Suppressor macrophage treated with lipopolysaccharide for 1 hour (primary cell): ENCODE measurements around the gene HLA-G.
A peak's percentile ranks its signal among the peaks of the same experiment; 100 is the strongest.
"Not testable (repeated sequence)": the region's sequence is repeated elsewhere in the genome, so short reads cannot be mapped to it uniquely, and the experiment has no call there.

ENCODE experiments used
- DNase-seq, 3 donors: peaks; one replicate each; pipeline ENCODE4 v3.0.0-alpha.2; 2020 to 2022

The HLA-G gene

DNA sequence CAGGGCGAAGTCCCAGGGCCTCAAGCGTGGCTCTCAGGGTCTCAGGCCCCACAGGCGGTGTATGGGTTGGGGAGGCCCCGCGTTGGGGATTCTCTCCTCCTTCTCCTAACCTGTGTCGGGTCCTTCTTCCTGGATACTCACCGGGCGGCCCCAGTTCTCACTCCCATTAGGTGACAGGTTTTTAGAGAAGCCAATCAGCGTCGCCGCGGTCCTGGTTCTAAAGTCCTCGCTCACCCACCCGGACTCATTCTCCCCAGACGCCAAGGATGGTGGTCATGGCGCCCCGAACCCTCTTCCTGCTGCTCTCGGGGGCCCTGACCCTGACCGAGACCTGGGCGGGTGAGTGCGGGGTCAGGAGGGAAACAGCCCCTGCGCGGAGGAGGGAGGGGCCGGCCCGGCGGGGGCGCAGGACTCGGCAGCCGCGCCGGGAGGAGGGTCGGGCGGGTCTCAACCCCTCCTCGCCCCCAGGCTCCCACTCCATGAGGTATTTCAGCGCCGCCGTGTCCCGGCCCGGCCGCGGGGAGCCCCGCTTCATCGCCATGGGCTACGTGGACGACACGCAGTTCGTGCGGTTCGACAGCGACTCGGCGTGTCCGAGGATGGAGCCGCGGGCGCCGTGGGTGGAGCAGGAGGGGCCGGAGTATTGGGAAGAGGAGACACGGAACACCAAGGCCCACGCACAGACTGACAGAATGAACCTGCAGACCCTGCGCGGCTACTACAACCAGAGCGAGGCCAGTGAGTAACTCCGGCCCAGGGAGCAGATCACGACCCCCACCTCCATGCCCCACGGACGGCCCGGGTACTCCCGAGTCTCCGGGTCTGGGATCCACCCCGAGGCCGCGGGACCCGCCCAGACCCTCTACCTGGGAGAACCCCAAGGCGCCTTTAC, at the start of gene HLA-G:
HLA-G (plus strand) TSS at position 247 of the 892 bp plus-strand sequence; CDS start at position 267, 20 bp downstream.
- DNase-seq, result peak in 2 of 3 donors; percentile 21 to 44

DNA sequence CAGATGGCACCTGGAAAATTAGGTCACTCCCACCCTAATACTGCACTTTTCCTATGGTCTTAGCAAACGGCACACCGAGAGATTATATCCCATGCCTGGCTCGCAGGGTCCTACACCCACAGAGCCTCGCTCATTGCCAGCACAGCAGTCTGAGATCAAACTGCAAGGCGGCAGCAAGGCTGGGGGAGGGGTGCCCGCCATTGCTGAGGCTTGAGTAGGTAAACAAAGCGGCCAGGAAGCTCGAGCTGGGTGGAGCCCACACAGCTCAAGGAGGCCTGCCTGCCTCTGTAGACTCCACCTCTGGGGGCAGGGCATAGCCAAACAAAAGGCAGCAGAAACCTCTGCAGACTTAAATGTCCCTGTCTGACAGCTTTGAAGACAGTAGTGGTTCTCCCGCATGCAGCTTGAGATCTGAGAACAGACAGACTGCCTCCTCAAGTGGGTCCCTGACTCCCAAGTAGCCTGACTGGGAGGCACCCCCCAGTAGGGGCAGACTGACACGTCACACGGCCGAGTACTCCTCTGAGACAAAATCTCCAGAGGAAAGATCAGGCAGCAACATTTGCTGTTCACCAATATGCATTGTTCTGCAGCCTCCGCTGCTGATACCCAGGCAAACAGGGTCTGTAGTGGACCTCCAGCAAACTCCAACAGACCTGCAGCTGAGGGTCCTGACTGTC, 47.5 kb upstream of the HLA-G start:
- DNase-seq, result not testable (repeated sequence)

DNA sequence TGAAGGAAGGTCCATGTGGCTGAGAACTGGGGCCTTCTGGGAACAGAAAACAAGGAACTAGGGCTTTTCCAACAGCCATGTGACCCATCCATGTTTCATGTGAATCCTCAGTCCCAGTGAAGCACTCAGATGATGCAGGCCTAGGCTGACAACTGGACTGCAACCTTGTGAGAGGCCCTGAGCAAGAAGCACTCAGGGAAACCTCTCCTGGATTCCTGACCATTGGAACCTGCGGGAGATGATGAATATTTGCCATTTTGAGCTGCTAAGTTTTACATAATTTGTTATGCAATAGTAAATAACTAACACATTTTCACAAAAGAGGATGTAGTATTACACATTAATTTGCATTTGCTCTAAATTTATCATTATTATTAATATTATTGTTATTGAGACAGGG, 38.4 kb upstream of the HLA-G start:
- peak; percentile 33 to 48 (median 38) for DNase-seq

DNA sequence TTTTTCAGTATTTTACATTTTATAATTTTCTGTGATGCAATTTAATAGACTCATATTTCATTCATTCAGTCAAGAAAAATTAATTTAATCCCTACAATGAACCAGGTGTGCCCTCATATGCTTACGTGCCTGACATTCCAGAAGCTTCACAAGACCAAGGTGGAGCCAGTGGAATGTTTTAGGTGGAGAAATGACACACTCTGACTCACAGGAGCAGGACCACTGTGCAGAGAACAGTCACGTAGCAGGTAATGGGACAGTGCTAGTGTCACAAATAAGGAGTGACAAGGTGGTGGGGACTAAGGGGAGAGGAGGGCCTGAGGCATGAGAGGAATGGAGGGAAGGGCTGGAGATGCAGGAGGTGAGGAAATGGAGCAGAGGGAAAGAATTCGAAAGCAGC, 37.0 kb upstream of the HLA-G start:
- no peak for DNase-seq

DNA sequence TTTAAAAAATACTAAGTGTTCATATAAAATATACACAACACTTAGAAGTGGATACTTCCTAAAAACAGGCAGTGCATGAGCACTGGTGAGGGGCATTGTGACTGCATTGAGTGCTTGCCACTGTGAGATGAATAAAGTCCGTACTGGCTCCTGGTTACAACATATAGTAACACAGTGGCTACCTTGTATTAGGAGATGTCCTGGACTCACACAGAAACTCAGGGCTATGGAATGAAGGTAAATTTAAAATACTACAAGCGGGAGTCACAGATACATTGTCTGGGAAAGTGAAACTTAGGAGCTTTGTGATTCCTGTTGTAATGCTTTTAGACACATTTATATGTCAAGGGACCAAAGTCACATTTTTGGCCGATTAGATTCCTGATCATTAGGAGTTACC, 36.5 kb upstream of the HLA-G start:
- DNase-seq, result no peak

DNA sequence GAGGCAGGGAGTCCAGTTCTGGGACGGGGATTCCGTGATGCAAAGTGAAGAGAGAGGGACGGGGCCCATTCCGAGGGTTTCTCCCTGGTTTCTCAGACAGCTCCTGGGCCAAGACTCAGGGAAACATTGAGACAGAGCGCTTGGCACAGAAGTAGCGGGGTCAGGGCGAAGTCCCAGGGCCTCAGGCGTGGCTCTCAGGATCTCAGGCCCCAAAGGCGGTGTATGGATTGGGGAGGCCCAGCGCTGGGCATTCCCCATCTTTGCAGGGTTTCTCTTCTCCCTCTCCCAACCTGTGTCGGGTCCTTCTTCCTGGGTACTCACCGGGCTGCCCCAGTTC, 35.9 kb upstream of the HLA-G start:
- DNase-seq, result no peak

DNA sequence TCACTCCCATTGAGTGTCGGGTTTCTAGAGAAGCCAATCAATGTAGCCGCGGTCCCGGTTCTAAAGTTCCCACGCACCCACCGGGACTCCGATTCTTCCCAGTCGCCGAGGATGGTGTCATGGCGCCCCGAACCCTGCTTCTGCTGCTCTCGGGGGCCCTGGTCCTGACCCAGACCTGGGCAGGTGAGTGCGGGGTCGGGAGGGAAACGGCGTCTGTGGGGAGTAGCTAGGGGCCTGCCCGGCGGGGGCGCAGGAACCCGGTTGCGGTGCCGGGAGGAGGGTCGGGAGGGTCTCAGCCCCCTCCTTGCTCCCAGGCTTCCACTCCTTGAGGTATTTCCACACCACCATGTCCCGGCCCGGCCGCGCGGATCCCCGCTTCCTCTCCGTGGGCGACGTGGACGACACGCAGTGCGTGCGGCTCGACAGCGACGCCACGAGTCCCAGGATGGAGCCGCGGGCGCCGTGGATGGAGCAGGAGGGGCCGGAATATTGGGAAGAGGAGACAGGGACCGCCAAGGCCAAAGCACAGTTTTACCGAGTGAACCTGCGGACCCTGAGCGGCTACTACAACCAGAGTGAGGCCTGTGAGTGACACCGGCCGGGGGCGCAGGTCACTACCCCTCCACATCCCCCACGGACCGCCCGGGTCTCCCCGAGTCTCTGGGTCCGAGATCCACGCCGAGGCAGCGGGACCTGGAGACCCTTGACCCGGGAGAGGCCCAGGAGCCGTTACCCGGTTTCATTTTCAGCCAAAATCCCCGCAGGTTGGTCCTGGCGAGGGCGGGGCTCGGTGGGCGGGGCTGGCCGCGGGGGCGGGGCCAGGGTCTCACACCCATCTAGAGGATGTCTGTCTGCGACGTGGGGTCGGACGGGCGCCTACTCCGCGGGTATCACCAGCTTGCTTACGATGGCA, 35.2 kb upstream of the HLA-G start:
- DNase-seq, result peak; percentile 65 to 89 (median 79)

DNA sequence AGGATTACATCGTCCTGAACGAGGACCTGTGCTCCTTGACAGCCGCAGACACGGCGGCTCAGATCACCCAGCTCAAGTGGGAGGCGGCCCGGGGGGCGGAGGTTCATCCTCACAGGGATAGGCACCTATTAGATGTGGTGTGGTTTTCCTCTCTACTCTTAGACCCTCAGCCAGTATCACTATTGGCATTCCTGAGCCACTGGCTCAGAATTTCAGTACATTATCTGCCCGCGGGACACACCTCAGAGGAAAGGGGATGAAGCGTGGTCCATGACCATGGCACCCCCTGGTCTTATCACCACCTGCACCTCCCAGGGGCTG, 34.6 kb upstream of the HLA-G start:
- DNase-seq, result no peak

DNA sequence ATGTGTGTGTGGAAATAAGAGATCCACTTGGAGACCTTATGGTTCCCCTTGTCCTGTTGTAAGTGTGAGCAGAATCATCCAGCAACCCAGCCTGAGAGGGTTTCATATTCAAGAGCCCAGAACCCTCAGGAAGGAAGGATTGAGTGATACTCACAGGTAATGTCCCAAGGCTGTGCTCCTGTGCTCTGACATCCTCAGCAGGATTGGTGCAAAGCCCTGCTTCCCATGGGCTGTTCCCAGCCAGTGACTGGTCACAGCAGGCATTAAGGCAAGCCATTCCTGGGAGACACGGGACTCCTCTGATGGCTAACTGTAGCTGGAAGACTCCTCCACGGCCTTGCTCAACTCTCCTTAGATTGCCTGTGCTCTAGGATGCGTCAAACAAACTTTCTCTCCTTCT, 33.8 kb upstream of the HLA-G start:
- DNase-seq, result no peak

DNA sequence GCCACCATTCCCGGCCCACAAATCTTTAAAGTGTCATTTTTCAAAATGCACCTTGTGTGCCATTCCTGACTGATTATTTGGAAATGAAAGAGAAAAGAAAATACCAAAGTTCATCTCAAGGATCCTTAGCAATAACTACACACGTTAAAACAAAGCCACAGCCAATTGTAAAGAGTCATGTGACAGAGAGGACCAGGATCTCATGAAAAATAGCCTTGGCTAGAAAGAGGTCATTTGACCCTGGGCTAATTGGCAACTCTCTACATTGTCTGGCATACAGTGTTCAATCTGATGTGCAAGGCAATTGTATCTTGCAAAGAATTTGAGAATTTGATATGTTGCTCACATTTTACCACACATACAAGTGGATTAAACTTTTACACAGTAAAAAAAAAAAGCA, 31.6 kb upstream of the HLA-G start:
- no peak for DNase-seq

DNA sequence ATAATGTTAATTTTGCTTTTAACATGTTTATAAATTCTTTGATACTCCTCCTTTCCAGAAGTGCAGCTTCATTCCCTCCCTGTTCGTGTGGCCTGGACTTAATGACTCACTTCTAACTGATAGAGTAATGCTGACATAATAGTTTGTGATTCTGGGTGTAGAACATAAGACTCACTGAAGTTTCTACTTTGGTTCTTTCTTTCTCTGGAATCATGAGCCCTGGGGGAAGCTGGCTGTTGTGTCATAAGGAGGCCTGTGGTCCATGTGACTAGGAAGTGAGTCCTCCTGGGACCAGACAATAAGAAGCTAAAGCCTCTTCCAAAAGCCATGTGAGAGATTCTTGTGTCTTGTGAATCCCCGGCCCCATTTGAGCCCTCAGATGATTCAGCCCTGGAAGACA, 30.5 kb upstream of the HLA-G start:
- peak; percentile 80 to 93 (median 83) for DNase-seq

DNA sequence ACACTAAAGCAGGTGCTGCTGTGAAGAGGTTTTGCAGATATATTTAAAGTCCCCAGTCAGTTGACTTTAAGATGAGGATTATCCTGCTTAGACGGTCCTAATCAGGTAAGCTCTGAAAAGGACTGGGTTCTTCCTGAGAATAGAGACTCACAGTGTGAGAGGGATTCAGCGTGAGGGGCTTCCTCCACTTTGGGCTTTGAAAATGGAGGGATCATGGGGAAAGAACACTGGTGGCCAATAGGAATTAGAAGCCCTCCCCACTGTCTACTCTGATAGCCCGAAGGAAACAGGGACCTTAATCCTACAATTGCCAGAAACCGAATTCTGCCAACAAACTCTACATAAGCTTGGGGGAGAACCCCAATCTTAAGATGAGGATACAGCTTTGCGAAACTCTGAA, 29.7 kb upstream of the HLA-G start:
- no peak for DNase-seq

DNA sequence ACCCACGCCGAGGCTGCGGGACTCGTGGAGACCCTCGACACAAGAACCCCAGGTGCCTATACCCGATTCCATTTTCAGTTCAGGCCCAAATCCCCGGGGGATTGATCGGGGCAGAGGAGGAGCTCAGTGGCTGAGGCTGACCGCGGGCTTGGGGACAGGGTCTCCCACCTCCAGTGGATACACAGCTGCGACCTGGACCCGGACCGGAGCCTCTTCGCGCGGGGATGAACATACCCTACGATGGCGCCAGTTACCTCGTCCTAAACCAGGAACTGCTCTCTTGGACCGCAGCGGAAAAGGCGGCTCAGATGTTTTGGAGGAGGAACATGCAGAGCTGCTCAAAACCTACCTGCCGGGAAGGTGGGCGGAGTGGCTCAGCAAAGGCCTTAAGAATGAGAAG, 27.4 kb upstream of the HLA-G start:
- DNase-seq, result no peak

DNA sequence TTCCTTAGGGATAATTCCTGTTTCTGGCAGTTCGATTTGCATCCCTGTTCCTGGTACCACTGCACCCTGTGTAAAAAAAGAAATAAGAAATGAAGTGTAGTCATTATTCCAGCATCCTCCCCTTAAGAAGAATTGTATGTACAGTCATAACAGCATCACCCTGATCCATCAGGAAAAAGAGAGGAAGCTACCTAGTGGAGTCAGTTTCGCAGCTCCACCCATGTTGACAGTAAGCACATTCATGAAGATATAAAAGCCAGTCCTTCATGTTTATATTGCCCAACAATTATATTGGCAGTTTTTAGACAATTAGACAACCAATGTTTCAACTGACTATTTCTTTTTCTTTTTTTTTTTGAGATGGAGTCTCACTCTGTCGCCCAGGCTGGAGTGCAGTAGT, 21.2 kb upstream of the HLA-G start:
- no peak for DNase-seq

DNA sequence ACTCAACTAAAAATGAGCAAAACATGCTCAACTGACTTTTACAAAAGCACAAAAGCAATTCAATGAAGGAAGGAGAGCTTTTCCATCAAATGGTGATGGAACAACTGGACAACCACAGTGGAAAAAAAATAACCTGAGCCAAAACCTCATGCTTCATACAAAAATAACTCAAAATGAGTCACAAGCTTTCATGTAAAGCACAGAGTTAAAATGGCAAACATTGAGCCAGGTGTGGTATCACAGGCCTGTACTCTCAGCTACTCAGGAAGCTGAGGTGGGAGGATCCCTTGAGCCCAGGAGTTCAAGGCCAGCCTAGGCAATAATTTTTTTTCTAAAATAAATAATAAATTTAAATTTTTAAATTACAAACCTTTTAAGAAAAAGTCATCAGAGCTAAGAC, 18.4 kb upstream of the HLA-G start:
- no peak for DNase-seq

DNA sequence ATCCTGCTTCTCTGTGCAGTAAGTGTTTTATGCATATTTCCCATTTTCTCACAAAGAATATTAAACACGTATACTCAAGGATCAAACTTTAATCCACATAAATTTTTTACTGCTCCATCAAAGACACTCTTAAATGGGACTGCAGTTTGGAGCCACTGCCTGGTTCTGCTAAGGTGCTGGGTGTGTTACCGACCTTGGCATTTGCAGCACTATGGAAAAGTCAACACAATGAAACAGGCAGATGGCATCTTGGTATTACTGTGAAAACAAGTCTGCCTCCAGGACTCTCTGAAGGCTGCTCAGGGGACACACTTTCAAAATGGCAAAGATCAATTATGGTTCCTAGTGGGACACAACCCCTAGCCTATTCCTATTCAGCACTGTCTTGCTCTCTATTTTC, 17.3 kb upstream of the HLA-G start:
- DNase-seq, result no peak

DNA sequence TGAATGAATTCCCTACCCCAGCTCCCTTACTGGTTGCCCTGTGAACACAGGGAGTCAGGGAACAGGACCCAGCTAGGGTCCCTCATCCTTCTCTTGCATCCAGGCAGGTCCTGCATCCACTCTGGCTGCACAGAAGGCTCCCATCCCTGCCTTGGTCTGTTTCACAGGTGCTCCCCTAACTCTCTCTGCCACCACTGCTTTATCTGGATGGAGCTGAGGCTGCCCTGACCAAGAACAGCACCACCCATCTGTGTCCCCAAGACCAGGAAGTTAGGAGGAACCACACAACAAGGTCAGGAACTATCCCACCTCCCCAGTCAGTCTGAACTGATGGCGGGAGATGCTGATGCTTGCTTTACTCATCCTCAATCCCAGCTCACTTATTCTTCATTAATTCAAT, 16.2 kb upstream of the HLA-G start:
- no peak for DNase-seq

DNA sequence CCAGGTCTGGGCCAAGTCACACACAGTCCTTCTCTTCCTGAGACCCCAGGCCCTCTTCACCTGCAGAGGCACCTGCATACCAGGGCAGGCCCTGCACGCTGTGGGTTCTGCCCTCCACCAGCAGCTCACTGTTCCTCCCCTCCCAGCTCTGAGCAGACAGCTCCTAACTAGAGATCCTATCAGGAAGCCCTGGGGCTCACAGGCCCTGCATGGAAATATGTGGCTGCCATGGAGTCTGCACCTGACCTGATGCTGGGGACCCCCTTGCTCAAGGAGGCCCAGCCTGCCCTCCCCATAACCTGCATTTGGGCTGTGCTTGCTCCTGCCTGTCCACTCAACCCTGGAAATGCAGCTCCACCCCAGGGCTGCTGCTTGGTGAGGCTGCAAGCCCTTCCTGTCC, 14.6 kb upstream of the HLA-G start:
- no peak for DNase-seq

DNA sequence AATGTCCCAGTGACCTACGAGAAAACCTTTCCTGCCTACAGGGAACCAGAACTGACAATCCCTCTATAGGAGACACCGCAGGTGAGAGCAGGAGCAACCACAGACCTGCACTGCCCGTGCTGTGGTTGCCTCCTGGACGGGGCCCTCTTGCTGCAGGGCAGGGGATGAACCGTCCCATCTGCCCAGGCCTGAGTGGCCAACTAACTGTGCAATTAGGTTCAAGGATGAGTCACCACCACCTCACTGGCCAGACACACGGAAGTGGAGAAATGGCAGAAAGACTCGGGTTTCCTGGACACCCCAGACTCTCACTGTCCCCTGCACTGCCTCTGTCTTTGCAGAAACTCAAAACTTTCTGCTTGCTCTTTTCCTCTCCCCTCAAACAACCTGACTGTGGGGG, 13.8 kb upstream of the HLA-G start:
- peak; percentile 24 to 48 (median 40) for DNase-seq

DNA sequence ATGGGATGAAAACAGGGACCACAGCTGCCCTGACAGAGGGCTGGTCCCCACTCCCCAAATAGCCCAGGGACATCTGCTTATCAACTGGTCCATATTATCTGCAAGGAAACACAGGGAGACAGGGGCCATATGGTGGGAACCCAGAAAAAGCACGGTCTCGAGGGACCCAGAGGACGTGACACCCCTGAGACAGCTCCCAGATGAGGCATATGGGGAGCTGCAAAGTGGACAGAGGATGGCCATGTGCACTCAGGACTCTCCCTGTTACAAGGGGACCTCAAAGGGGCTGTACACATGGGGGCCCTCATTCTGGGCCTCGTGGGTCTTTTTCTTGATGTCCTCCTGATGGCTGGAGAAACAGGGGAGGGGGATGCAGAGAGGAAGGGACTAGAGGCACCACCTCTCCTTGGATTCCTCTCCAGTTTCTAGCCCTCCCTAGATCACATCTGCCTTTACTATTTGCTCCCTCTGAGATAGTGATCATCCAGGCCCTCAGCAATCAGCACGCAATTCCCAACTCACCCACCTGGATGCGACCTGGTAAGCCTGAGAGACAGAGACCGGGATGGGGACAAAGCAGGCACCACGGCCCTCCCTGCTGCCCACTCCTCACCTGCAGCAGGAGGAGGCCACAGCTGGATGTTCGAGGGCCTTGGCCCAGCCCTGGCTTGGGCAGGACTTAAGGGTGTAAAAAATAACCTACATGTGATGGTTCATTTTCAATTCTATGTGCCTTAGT, 13.1 kb upstream of the HLA-G start:
- no peak for DNase-seq

DNA sequence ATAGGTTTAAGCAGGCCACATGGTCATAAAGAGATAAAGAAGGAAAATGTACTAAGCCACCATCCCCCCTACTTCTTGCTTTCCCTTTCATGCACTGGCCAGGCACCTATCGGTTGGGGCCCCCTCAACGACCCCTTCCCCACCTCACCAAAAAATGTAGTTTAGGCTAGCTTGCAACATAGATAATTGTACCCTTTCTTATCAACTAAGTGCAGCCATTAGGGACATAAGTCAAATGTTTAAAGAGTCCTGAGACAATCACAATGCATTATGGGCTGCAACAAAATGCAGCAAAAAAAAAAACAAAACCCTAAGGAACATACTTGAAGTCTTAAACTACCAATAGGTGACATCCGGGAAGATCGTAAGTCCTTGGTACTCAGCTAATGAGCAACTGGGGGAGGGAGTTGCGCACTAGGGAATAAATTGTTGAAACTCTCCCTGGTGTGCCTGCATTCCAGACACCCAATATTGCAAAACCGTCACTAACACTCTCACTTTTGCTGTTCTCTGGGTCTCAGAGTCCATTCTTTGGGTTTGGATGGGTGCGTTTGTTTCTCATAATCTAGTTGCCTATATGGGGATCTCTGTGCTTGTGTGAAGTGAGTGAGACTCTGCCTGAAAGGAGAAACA, 12.4 kb upstream of the HLA-G start:
- no peak for DNase-seq

DNA sequence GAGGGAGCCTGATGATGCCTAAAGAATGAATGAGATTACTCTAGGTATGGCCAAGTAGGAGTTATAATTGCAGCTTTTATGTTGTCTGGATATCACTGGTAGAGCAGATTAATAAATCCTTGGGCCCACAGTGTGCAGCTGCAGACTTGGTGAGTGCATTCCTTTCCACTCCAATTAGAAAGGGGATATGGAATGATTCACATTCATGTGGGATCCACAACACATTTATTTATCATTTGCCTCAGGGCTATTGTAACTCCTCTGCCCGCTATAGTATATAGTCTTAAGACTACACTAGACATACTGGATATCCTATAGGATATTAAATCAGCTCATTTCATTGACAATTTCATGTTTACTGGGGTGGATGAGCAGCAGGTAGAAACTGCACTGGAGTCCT, 11.6 kb upstream of the HLA-G start:
- no peak for DNase-seq
